K562 (cell line): ENCODE measurements around the gene S100A1. TPM values are rescaled to one million over a fixed set of nuclear protein-coding genes. Genes with fewer than 3 reads are reported as not detected.

Experiments used
- polyA plus RNA-seq, 8 experiments: library from polyadenylated mRNA; depleted of rRNA in 4 of 8; stranded (reverse) in 5 of 8; unstranded in 3 of 8; fragments of >200 nt; fragmentation: Nextera tagmentation in 2 of 8; fragmentation: Illumina TruSeq in 1 of 8; extraction: Ambion mirVana in 2 of 8; extraction: Trizol in 1 of 8; gene quantifications; 2 replicates each; pipeline versions ENCODE4 v1.2.1 to v1.2.3, GENCODE V29; 2011 to 2014; ENCODE audit warnings: inconsistent platforms in 1 of 8, missing spikeins in 1 of 8
- total RNA-seq, 7 experiments: library from RNA; depleted of rRNA in 6 of 7; stranded (reverse); fragments of >200 nt in 6 of 7; fragmentation: Illumina TruSeq in 2 of 7; extraction: Trizol in 2 of 7; gene quantifications; 2 replicates each; pipeline versions ENCODE4 v1.2.1 to v1.2.3, GENCODE V29; 2011 to 2021; ENCODE audit warnings: low replicate concordance in 1 of 7
- TF ChIP-seq, protein P1 (sequence below): fragments of 450-650 bp; IDR thresholded peaks from 2 replicates; pipeline ENCODE4 v1.6.1; 2016; ENCODE audit warnings: mild to moderate bottlenecking, moderate library complexity

S100A1 gene
- total and polyA plus RNA-seq, 9 of the 15 experiments (the other 6 are each of a cell fraction or from before 2014, with no cell fraction given) = 0.44 to 30.1 (median 12.7) TPM

DNA sequence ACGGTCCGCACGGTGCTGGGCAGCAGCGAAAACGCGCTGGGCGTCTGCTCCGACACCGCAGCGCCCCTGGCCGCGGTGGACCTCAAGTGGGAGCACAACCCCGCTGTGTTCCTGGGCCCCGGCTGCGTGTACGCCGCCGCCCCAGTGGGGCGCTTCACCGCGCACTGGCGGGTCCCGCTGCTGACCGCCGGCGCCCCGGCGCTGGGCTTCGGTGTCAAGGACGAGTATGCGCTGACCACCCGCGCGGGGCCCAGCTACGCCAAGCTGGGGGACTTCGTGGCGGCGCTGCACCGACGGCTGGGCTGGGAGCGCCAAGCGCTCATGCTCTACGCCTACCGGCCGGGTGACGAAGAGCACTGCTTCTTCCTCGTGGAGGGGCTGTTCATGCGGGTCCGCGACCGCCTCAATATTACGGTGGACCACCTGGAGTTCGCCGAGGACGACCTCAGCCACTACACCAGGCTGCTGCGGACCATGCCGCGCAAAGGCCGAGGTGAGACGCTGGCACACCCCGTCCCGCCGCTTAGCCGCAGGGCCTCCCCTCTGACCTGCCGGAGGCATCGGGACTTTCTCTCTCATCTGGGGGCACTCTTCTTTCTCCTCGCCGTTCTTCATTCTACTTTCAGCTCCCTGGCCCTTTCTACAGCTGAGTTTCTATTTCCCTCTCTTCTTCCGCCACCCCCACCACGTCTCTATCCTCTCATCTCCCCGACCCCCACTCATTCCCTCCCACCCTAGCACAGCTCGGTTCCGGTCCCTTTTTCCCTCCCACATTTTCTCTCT is 51.3 kb downstream of the S100A1 start (continued):
- TF ChIP-seq, protein P1, sequence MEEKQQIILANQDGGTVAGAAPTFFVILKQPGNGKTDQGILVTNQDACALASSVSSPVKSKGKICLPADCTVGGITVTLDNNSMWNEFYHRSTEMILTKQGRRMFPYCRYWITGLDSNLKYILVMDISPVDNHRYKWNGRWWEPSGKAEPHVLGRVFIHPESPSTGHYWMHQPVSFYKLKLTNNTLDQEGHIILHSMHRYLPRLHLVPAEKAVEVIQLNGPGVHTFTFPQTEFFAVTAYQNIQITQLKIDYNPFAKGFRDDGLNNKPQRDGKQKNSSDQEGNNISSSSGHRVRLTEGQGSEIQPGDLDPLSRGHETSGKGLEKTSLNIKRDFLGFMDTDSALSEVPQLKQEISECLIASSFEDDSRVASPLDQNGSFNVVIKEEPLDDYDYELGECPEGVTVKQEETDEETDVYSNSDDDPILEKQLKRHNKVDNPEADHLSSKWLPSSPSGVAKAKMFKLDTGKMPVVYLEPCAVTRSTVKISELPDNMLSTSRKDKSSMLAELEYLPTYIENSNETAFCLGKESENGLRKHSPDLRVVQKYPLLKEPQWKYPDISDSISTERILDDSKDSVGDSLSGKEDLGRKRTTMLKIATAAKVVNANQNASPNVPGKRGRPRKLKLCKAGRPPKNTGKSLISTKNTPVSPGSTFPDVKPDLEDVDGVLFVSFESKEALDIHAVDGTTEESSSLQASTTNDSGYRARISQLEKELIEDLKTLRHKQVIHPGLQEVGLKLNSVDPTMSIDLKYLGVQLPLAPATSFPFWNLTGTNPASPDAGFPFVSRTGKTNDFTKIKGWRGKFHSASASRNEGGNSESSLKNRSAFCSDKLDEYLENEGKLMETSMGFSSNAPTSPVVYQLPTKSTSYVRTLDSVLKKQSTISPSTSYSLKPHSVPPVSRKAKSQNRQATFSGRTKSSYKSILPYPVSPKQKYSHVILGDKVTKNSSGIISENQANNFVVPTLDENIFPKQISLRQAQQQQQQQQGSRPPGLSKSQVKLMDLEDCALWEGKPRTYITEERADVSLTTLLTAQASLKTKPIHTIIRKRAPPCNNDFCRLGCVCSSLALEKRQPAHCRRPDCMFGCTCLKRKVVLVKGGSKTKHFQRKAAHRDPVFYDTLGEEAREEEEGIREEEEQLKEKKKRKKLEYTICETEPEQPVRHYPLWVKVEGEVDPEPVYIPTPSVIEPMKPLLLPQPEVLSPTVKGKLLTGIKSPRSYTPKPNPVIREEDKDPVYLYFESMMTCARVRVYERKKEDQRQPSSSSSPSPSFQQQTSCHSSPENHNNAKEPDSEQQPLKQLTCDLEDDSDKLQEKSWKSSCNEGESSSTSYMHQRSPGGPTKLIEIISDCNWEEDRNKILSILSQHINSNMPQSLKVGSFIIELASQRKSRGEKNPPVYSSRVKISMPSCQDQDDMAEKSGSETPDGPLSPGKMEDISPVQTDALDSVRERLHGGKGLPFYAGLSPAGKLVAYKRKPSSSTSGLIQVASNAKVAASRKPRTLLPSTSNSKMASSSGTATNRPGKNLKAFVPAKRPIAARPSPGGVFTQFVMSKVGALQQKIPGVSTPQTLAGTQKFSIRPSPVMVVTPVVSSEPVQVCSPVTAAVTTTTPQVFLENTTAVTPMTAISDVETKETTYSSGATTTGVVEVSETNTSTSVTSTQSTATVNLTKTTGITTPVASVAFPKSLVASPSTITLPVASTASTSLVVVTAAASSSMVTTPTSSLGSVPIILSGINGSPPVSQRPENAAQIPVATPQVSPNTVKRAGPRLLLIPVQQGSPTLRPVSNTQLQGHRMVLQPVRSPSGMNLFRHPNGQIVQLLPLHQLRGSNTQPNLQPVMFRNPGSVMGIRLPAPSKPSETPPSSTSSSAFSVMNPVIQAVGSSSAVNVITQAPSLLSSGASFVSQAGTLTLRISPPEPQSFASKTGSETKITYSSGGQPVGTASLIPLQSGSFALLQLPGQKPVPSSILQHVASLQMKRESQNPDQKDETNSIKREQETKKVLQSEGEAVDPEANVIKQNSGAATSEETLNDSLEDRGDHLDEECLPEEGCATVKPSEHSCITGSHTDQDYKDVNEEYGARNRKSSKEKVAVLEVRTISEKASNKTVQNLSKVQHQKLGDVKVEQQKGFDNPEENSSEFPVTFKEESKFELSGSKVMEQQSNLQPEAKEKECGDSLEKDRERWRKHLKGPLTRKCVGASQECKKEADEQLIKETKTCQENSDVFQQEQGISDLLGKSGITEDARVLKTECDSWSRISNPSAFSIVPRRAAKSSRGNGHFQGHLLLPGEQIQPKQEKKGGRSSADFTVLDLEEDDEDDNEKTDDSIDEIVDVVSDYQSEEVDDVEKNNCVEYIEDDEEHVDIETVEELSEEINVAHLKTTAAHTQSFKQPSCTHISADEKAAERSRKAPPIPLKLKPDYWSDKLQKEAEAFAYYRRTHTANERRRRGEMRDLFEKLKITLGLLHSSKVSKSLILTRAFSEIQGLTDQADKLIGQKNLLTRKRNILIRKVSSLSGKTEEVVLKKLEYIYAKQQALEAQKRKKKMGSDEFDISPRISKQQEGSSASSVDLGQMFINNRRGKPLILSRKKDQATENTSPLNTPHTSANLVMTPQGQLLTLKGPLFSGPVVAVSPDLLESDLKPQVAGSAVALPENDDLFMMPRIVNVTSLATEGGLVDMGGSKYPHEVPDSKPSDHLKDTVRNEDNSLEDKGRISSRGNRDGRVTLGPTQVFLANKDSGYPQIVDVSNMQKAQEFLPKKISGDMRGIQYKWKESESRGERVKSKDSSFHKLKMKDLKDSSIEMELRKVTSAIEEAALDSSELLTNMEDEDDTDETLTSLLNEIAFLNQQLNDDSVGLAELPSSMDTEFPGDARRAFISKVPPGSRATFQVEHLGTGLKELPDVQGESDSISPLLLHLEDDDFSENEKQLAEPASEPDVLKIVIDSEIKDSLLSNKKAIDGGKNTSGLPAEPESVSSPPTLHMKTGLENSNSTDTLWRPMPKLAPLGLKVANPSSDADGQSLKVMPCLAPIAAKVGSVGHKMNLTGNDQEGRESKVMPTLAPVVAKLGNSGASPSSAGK = peak; percentile 17; the same call in 1 of the 2 replicates
